HEK293 (cell line): ENCODE results near the gene ATXN8OS.

Source experiments
- CTCF ChIA-PET: fragments of 350-600 bp; formaldehyde crosslinking; extraction: SDS; loops from one replicate; lab custom pipeline; 2021; ENCODE audit warnings: antibody characterized with exemption; lab: Yijun Ruan, JAX
- POLR2A ChIA-PET: fragments of 300-600 bp; formaldehyde crosslinking; extraction: SDS; loops from one replicate; lab custom pipeline; 2020; ENCODE audit warnings: antibody characterized with exemption, inconsistent platforms; lab: Yijun Ruan, JAX
- H3K27ac ChIP-seq: fragments of 200-500 bp; sonication (Bioruptor generic); 2 replicates; pipeline ENCODE4 v1.5.1; 2014; ENCODE audit warnings: low read depth, low read length, control low read depth, inconsistent platforms; ENCODE audit errors: extremely low read depth
- H3K36me3 ChIP-seq, 2 experiments: fragments of 200-500 bp in 1 of 2; sonication (Bioruptor generic) in 1 of 2; 1 replicate in 1 of 2; 2 replicates in 1 of 2; pipeline ENCODE4 v1.5.1; 2014 to 2017; ENCODE audit warnings: inconsistent platforms in 2 of 2, low read length in 2 of 2; ENCODE audit not compliant: control insufficient read depth in 2 of 2, insufficient read depth in 1 of 2
- H3K4me1 ChIP-seq: fragments of 200-500 bp; sonication (Bioruptor generic); 2 replicates; pipeline ENCODE4 v1.5.1; 2014; ENCODE audit warnings: mild to moderate bottlenecking, low read length, inconsistent platforms; ENCODE audit not compliant: control insufficient read depth, insufficient read depth
- H3K4me3 ChIP-seq: 2 replicates; pipeline ENCODE4 v1.5.1; 2011; ENCODE audit warnings: low read depth, mild to moderate bottlenecking, control low read depth, low read length, moderate library complexity
- H3K9me3 ChIP-seq: fragments of 200-500 bp; sonication (Bioruptor generic); 2 replicates; pipeline ENCODE4 v1.5.1; 2014; ENCODE audit warnings: low read depth, low read length, inconsistent platforms; ENCODE audit not compliant: control insufficient read depth, insufficient read depth
- AEBP2 ChIP-seq: fragments of 450-650 bp; formaldehyde crosslinking; IDR thresholded peaks from 2 replicates; pipeline ENCODE4 v1.5.1; 2016; ENCODE audit warnings: missing biosample characterization, missing genetic modification characterization, borderline replicate concordance
- BCL11B ChIP-seq: fragments of 450-650 bp; formaldehyde crosslinking; IDR thresholded peaks from 2 replicates; pipeline ENCODE4 v1.5.1; 2016; ENCODE audit warnings: low read depth, missing biosample characterization, missing genetic modification characterization
- KLF8 ChIP-seq: fragments of 450-650 bp; formaldehyde crosslinking; IDR thresholded peaks from 2 replicates; pipeline ENCODE4 v1.5.1; 2016; ENCODE audit warnings: missing biosample characterization, missing genetic modification characterization
- PBX3 ChIP-seq: sonication (generic); formaldehyde crosslinking; IDR thresholded peaks from 2 replicates; pipeline ENCODE4 v1.8.1; 2022; ENCODE audit warnings: mild to moderate bottlenecking, moderate library complexity, missing genetic modification reagents
- ZBTB48 ChIP-seq: fragments of 450-650 bp; formaldehyde crosslinking; IDR thresholded peaks from 2 replicates; pipeline ENCODE4 v1.5.1; 2016; ENCODE audit warnings: missing biosample characterization, missing genetic modification characterization
- ZNF114 ChIP-seq: fragments of 450-650 bp; formaldehyde crosslinking; IDR thresholded peaks from 2 replicates; pipeline ENCODE4 v1.5.0; 2017; ENCODE audit warnings: missing biosample characterization, missing genetic modification characterization
- ZNF132 ChIP-seq: fragments of 450-650 bp; formaldehyde crosslinking; IDR thresholded peaks from 2 replicates; pipeline ENCODE4 v1.5.1; 2017; ENCODE audit warnings: missing biosample characterization, missing genetic modification characterization, borderline replicate concordance
- ZNF133 ChIP-seq: fragments of 450-650 bp; formaldehyde crosslinking; IDR thresholded peaks from 2 replicates; pipeline ENCODE4 v1.5.1; 2016; ENCODE audit warnings: missing biosample characterization, missing genetic modification characterization
- ZNF23 ChIP-seq: fragments of 450-650 bp; formaldehyde crosslinking; IDR thresholded peaks from 2 replicates; pipeline ENCODE4 v1.5.1; 2016; ENCODE audit warnings: missing biosample characterization, missing genetic modification characterization, borderline replicate concordance
- ZNF24 ChIP-seq: fragments of 450-650 bp; formaldehyde crosslinking; IDR thresholded peaks from 2 replicates; pipeline ENCODE4 v1.5.1; 2016; ENCODE audit warnings: missing biosample characterization, missing genetic modification characterization
- ZNF335 ChIP-seq: fragments of 450-650 bp; formaldehyde crosslinking; conservative IDR thresholded peaks from 2 replicates; pipeline ENCODE4 v1.5.1; 2016; ENCODE audit warnings: missing biosample characterization, missing genetic modification characterization
- ZNF416 ChIP-seq: fragments of 450-650 bp; formaldehyde crosslinking; IDR thresholded peaks from 2 replicates; pipeline ENCODE4 v1.5.1; 2016; ENCODE audit warnings: missing biosample characterization, missing genetic modification characterization
- ZNF518A ChIP-seq: fragments of 450-650 bp; formaldehyde crosslinking; conservative IDR thresholded peaks from 2 replicates; pipeline ENCODE4 v1.5.1; 2016; ENCODE audit warnings: low read depth, missing biosample characterization, missing genetic modification characterization
- ZNF610 ChIP-seq: fragments of 450-650 bp; formaldehyde crosslinking; IDR thresholded peaks from 2 replicates; pipeline ENCODE4 v1.5.1; 2016; ENCODE audit warnings: missing biosample characterization, missing genetic modification characterization, borderline replicate concordance
- ZNF624 ChIP-seq: fragments of 450-650 bp; formaldehyde crosslinking; IDR thresholded peaks from 2 replicates; pipeline ENCODE4 v1.5.1; 2017; ENCODE audit warnings: missing biosample characterization, missing genetic modification characterization
- ZNF776 ChIP-seq: fragments of 450-650 bp; formaldehyde crosslinking; IDR thresholded peaks from 2 replicates; pipeline ENCODE4 v1.5.0; 2017; ENCODE audit warnings: missing biosample characterization, missing genetic modification characterization, borderline replicate concordance
- ZNF843 ChIP-seq: fragments of 450-650 bp; formaldehyde crosslinking; IDR thresholded peaks from 2 replicates; pipeline ENCODE4 v1.5.1; 2016; ENCODE audit warnings: missing biosample characterization, missing genetic modification characterization

Gene ATXN8OS

GRCh38 chr13:70107498-70108281 lies at the start of gene ATXN8OS:
Gene ATXN8OS (plus strand): TSS chr13:70107826.
- POLR2A ChIA-PET: no interaction called here
- H3K27ac ChIP-seq: no peak within 1 kb of the TSS
- CTCF ChIA-PET: no interaction called here
- H3K36me3 ChIP-seq: no peaks in the 10 kb centered on the region
- peak within 1 kb of the TSS; percentile 28 for H3K4me3 ChIP-seq
- H3K9me3 ChIP-seq: no peaks in the 10 kb centered on the region
- no peaks in the 10 kb centered on the region for H3K4me1 ChIP-seq
- TF ChIP-seq ZNF335 (tag by site-specific recombination) (no peak), ZNF24 (tag by site-specific recombination) (no peak)

- POLR2A ChIA-PET: no interaction called here
- CTCF ChIA-PET: no interaction called here
- H3K4me3 ChIP-seq: no peak overlapping the region
- no peak overlapping the region for H3K27ac ChIP-seq
- no peaks in the 10 kb centered on the region for H3K9me3 ChIP-seq
- no peaks in the 10 kb centered on the region for H3K4me1 ChIP-seq
- no peaks in the 10 kb centered on the region for H3K36me3 ChIP-seq
- TF ChIP-seq ZNF132 (tag by site-specific recombination) (no peak), ZNF23 (tag by site-specific recombination) (no peak), ZNF843 (tag by site-specific recombination) (no peak), ZNF610 (no peak), BCL11B (tag by site-specific recombination) (no peak), ZNF624 (tag by site-specific recombination) (no peak), AEBP2 (tag by site-specific recombination) (no peak)
These were observed 27.6 kb upstream of the ATXN8OS start for GRCh38 chr13:70080012-70080411.

- H3K36me3 ChIP-seq: no peaks in the 10 kb centered on the region
- H3K4me1 ChIP-seq: no peaks in the 10 kb centered on the region
- H3K4me3 ChIP-seq: no peak overlapping the region
- no peak for TF ChIP-seq ZNF133 (tag by site-specific recombination)
- no peak for TF ChIP-seq PBX3 (CRISPR knock-in tag)
- TF ChIP-seq ZNF114 (tag by site-specific recombination): no peak
- TF ChIP-seq ZBTB48: no peak
- TF ChIP-seq ZNF776: no peak
- TF ChIP-seq KLF8 (tag by site-specific recombination): no peak
- TF ChIP-seq ZNF416 (tag by site-specific recombination): no peak
- no peak for TF ChIP-seq ZNF518A (tag by site-specific recombination)
- H3K9me3 ChIP-seq: no peaks in the 10 kb centered on the region
- ChIA-PET POLR2A (no interaction called here), CTCF (interaction anchor here (0.5 kb wide), 1 partner anchor 549 kb away, joined by 3 read pairs; no protein-coding TSS in a partner anchor)
- H3K27ac ChIP-seq: no peak overlapping the region
These were observed 20.4 kb upstream of the ATXN8OS start for GRCh38 chr13:70087247-70087646.
